SH-SY5Y (cell line): ENCODE data around the gene SPTBN5.

Experiments used
- GATA2 ChIP-seq: IDR thresholded peaks from 2 replicates; pipeline ENCODE4 v1.6.1; 2011; ENCODE audit warnings: mild to moderate bottlenecking, low read depth, low read length
- GATA3 ChIP-seq: IDR thresholded peaks from 2 replicates; pipeline ENCODE4 v1.6.1; 2011; ENCODE audit warnings: low read depth, mild to moderate bottlenecking, low read length, moderate library complexity

SPTBN5 gene

GRCh38 chr15:41887893-41888292 is 6.0 kb downstream of the SPTBN5 start:
- no peak for TF ChIP-seq GATA2

DNA sequence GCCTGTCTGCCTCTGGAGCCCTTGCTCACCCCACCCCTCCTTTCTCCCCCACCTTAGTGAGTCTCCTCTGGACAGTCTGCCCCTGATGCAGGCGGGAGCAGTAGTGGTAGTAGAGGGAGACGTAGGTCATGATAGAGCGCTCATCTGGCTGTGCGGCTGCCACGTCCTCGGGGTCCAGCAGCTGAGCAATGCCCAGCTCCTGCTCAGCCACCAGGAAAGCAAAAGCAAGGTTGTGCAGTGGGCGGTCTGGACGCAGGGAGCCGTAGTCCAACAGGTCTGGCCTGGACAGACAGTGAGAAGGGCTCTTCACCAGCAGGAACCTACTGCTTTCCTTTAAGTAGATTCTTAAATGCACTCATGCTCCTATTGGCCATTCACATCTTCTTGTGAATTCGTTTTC is 6.7 kb downstream of the SPTBN5 start:
- TF ChIP-seq GATA2 (no peak), GATA3 (no peak)

DNA sequence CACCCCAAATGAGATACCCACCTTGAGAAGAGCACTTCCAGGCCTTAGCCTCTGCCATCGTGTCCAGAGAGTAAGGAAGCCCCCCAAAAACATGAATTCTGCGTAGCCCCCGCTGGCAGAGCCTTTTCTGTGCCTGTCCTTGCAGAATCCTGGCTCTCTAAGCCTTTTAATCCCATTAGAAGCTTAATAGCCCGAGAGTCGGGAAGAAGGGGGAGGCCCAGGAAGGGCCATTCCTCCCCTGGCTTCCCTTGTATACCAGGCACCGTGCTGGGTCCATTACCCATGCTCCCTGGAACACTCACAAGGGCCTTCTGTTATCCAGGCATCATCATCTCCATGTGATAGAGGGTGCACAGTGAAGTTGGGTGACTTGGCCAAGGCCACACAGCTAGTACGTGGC is 7.1 kb downstream of the SPTBN5 start:
- no peak for TF ChIP-seq GATA3
- TF ChIP-seq GATA2 = no peak

- TF ChIP-seq GATA3 (no peak), GATA2 (no peak)
Measured at GRCh38 chr15:41885841-41886240, 8.0 kb downstream of the SPTBN5 start.

- no peak for TF ChIP-seq GATA3
- TF ChIP-seq GATA2 = no peak
Measured at GRCh38 chr15:41885321-41885720, 8.5 kb downstream of the SPTBN5 start.

DNA sequence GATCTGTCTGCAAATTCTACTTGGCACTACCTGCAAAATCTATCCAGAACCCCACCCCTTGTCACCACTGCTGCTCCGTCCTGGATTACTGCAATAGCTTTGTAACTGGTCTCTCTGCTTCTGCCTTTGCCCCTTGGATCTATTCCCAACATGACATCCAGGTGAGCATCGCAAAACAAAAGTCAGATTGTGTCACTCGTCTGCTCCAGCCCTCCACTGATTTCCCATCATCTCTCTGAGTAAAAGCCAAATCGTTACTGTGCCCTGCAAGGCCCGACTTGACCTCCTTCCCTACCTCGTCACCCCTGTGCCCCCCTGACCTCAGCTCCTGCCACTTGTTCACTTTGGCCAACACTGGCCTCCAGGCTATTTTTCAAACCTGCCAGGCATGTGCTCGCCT is 9.4 kb downstream of the SPTBN5 start:
- TF ChIP-seq GATA2 (no peak), GATA3 (no peak)

GRCh38 chr15:41883484-41883825 is 10.4 kb downstream of the SPTBN5 start:
- TF ChIP-seq GATA3 (no peak), GATA2 (no peak)

DNA sequence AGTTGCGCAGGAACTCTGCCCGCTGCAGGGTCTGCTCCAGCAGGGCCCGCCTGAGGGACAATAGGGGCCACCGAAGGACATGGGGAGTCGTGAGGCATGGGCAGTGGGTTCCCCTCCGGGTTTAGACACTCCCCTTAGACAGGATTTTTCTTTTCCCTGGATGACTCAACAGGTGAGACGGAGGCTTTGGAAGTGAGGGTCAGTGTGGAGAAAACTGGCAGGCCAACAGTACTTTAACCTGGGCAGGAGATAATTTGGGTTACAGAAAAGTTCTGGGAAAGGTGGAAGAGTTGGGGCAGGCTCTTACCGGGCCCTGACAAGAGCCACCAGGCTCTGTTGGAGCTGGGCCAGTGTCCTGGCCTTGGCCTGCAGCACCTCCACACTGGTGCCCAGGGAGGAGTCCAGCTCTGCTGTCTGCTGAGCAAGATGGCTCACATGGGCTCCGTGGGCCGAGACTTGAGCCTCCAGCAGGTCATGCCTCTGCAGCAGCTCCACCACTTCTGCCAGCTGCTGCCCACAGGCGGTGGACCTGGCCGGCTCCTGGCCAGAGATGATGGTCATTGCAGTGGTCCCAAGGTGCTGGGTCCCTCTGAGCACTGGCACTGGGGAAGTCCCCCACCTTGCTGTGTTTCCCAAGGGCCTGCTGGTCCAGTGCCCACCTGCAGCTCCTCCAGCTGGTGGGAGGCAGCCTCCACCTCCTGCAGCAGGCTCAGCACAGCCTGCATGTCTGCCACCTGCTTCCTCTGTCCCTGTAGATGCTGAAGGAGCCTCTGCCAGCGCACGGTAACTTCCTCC is 11.0 kb downstream of the SPTBN5 start:
- no peak for TF ChIP-seq GATA3
- TF ChIP-seq GATA2 = no peak

- TF ChIP-seq GATA3 (no peak), GATA2 (no peak)
Measured at GRCh38 chr15:41881920-41882688, 11.7 kb downstream of the SPTBN5 start.

DNA sequence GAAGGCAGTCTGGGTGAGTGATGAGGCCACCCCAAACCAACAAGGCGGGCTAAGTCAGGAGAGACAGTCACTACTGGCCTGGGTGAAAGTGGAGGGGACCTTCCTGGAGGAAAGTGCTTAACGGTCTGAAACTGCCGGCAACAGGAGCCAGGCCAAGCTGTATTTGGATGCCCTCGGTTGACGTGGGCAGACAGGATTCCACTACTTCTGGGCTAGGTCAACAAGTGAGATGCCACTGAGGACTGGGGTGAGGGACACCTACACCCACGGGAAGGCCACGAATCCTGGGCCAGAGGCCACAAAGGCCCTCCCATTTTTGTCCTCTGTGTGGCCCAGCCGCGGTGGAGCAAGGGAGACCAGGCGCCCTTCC is 12.3 kb downstream of the SPTBN5 start:
- no peak for TF ChIP-seq GATA2
- no peak for TF ChIP-seq GATA3

- no peak for TF ChIP-seq GATA2
- TF ChIP-seq GATA3 = no peak
Measured at GRCh38 chr15:41881086-41881485, 12.8 kb downstream of the SPTBN5 start.

DNA sequence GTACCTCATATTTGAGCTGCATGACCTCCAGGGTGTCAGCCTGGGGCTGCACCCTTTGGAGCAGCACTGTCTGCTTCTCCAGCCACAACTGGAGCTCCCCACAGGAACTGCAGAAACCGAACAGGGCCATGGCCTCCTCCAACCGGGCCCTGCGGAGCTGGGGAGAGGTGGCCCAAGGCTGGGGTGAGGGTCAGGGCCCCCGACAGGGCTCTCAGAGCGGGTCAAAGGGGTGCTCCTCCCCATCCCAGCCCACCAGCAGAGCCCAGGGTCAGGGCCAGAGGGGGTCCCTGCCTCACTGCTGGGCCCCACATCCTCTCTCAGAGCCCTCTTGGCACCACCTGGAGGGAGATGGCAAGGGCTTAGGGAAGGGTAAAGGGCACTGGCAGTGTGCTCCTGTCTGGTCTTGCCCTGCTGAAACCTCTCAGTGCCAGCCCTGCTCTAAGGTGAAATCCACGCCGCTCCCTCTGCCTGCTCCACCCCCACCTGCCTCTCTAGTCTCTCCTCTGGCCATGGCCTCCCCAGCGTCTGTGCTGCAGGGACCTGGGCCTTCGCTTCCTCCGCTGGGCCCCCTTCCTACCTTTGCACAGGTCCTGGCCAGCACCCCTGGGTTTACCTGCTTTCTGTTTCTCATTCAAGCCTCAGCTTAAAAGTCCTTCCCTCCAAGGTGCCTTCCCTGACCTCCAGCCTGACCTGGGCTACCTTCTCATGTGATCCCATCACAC is 13.5 kb downstream of the SPTBN5 start:
- no peak for TF ChIP-seq GATA2

GRCh38 chr15:41879321-41879845 is 14.5 kb downstream of the SPTBN5 start:
- TF ChIP-seq GATA3 (no peak), GATA2 (no peak)

DNA sequence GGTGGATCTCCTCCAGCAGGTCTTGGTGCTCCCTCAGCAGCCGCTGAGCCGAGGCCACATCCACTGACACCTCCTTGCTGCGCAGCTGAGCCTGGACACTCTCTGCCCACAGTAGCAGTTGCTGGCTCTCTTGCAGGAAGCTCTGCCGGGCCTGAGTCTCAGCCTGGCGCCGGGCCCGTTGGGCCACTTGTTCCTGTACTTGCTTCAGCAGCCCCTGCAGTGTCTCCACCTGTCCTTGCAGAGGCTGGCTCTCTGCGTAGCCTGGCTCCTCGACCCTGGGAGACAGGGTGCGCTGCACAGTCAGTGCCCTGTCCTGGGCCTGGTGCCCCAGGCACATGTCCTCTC is 15.5 kb downstream of the SPTBN5 start:
- TF ChIP-seq GATA2 (no peak), GATA3 (no peak)
